SU-DHL-6 (cell line): ENCODE data around the gene CLCN7.

ENCODE experiments used
- CTCF ChIP-seq: fragments of 200-600 bp; sonication (generic); IDR thresholded peaks from one replicate; pipeline ENCODE4 v1.5.1; 2017; ENCODE audit warnings: antibody characterized with exemption, mild to moderate bottlenecking, low read length, moderate library complexity; ENCODE audit not compliant: insufficient read depth, poor library complexity, severe bottlenecking
- EZH2phosphoT487 ChIP-seq: fragments of 200-600 bp; sonication (generic), shearing (Covaris generic); conservative IDR thresholded peaks from 2 replicates; pipeline ENCODE4 v1.6.1; 2018; ENCODE audit warnings: mild to moderate bottlenecking, antibody characterized with exemption, low read length, moderate library complexity, mixed read lengths

DNA sequence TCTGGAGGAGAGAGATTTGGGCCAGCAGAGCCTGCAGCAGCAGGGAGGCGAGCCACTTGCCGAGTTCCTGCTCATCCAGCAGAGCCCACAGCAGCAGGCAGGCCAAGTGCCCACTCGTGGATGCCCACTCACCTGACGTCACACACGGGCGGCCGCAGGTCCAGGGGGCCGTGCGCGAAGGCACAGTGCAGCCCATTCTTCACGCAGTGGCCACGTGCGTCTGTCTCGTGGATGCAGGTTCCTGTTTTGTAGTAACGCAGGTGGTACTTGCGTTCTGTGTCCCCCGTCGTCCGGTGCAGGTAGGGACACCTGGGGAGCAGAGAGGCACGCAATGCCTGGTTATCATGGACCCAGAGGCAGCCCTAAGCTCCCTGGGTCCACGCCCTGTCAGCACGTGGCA is 71.8 kb downstream of the CLCN7 start:
- TF ChIP-seq CTCF (no peak), EZH2phosphoT487 (no peak)
